Duodenal mucosa (tissue), 2 donors: ENCODE measurements around the gene INSC.
"Not testable (repeated sequence)": the region's sequence is repeated elsewhere in the genome, so short reads cannot be mapped to it uniquely, and the experiment has no call there.

Experiments used
- H3K27ac ChIP-seq: one replicate; pipeline ENCODE4 v1.7.0; 2013; ENCODE audit warnings: low read depth, low read length
- H3K27me3 ChIP-seq, 2 donors: one replicate each; pipeline ENCODE4 v1.7.0; 2013; ENCODE audit warnings: low read length in 2 of 2, control low read depth in 1 of 2; ENCODE audit not compliant: insufficient read depth in 2 of 2, control insufficient read depth in 1 of 2
- H3K36me3 ChIP-seq, 2 donors: one replicate each; pipeline ENCODE4 v1.7.0; 2013; ENCODE audit warnings: low read length in 2 of 2, control low read depth in 1 of 2; ENCODE audit not compliant: insufficient read depth in 2 of 2, control insufficient read depth in 1 of 2
- H3K4me1 ChIP-seq, 2 donors: one replicate each; pipeline ENCODE4 v1.7.0; 2013; ENCODE audit warnings: low read length in 2 of 2, control low read depth in 1 of 2; ENCODE audit not compliant: insufficient read depth in 2 of 2, control insufficient read depth in 1 of 2
- H3K4me3 ChIP-seq, 2 donors: one replicate each; pipeline ENCODE4 v1.7.0; 2013; ENCODE audit warnings: low read length in 2 of 2, low read depth in 1 of 2
- H3K9ac ChIP-seq, 2 donors: one replicate each; pipeline ENCODE4 v1.7.0; 2013; ENCODE audit warnings: low read length in 2 of 2, low read depth in 1 of 2
- H3K9me3 ChIP-seq, 2 donors: one replicate each; pipeline ENCODE4 v1.7.0; 2013; ENCODE audit warnings: low read length in 2 of 2, control low read depth in 1 of 2; ENCODE audit not compliant: control insufficient read depth in 1 of 2

Gene INSC, protein sequence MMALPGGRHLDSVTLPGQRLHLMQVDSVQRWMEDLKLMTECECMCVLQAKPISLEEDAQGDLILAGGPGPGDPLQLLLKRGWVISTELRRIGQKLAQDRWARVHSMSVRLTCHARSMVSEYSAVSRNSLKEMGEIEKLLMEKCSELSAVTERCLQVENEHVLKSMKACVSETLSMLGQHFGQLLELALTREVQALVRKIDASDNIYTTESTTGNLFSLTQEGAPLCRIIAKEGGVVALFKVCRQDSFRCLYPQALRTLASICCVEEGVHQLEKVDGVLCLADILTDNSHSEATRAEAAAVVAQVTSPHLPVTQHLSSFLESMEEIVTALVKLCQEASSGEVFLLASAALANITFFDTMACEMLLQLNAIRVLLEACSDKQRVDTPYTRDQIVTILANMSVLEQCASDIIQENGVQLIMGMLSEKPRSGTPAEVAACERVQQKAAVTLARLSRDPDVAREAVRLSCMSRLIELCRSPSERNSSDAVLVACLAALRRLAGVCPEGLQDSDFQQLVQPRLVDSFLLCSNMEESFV

DNA sequence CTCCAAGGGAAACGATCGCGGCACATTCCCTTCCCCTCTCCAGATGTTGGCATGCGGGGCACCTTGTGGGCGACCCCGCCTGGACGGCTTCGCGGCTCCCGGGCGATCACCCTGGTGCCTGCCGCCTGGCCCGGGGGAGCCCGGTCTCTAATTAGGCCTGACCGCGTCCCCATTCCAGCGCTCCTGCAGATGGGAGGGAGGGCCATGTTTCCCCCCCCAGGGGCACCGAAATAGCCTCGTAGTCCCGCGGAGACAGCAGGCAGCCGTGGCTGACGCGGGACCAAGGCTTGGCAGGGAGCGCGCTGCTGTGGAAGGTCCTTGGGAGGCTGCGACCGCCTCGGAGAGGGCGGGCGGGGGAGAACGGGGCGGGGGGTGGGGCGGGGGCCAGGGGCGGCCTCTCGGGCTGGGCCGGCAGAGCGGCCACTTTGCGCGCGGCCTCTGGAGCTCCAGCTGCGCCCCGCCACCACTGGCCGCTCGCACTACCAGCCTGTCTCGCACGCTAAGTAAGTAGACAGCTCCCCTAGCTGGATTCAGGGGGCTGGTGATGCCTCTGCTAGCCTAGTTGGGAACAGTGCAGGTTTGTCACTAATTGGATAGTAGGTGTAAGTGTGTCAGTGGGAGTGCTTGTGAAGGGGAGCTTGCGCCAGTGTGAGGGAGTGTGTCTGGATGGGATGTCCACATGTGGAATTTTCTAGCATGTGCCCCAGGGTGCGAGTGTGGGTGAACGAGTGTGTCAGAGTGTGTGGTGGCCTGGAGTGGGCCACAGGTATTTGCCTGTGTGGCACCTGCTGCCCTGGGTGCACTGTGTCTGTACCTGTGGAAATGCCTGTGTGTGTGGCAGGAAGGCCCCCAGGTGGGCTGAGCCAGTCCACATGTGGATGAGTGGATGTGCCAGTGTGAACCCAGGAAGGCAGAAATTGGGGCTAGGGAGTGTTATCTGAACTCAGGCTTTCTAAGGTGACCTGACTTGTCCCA is at the start of gene INSC:
INSC (plus strand) TSS at position 423 of the 975 bp plus-strand sequence. CDS start 34,252 bp downstream, outside the sequence.
- Histone ChIP-seq H3K9me3 (no peaks in the 10 kb centered on the region), H3K4me1 (peaks cover 0 to 4% of the 10 kb centered on the region in 2 donors), H3K4me3 (peak within 1 kb of the TSS; percentile 53), H3K9ac (no peak within 1 kb of the TSS), H3K36me3 (no peaks in the 10 kb centered on the region), H3K27ac (no peak within 1 kb of the TSS), H3K27me3 (peaks cover 14 to 17% of the 10 kb centered on the region in 2 donors)

GRCh38 chr11:15069751-15070150 is 45.0 kb upstream of the INSC start:
- H3K4me3 ChIP-seq, H3K27ac ChIP-seq, H3K9me3 ChIP-seq, H3K36me3 ChIP-seq, H3K9ac ChIP-seq: not testable (repeated sequence)
- H3K27me3 ChIP-seq: peaks cover 25% of the 10 kb centered on the region in 2 donors
- H3K4me1 ChIP-seq: peaks cover 13 to 16% of the 10 kb centered on the region in 2 donors

GRCh38 chr11:15071556-15072255 is 43.0 kb upstream of the INSC start:
- H3K9me3 ChIP-seq: peaks cover 0 to 2% of the 10 kb centered on the region in 2 donors
- no peaks in the 10 kb centered on the region for H3K36me3 ChIP-seq
- peaks cover 14 to 17% of the 10 kb centered on the region in 2 donors for H3K4me1 ChIP-seq
- peaks cover 25% of the 10 kb centered on the region in 2 donors for H3K27me3 ChIP-seq
- H3K9ac ChIP-seq: no peak overlapping the region
- no peak overlapping the region for H3K27ac ChIP-seq
- no peak overlapping the region for H3K4me3 ChIP-seq

GRCh38 chr11:15072551-15073143 is 42.1 kb upstream of the INSC start:
- Histone ChIP-seq H3K4me1 (peaks cover 14 to 17% of the 10 kb centered on the region in 2 donors), H3K4me3 (no peak overlapping the region), H3K27me3 (peaks cover 25% of the 10 kb centered on the region in 2 donors), H3K36me3 (no peaks in the 10 kb centered on the region), H3K9me3 (peaks cover 0 to 2% of the 10 kb centered on the region in 2 donors), H3K27ac (no peak overlapping the region), H3K9ac (no peak overlapping the region)

DNA sequence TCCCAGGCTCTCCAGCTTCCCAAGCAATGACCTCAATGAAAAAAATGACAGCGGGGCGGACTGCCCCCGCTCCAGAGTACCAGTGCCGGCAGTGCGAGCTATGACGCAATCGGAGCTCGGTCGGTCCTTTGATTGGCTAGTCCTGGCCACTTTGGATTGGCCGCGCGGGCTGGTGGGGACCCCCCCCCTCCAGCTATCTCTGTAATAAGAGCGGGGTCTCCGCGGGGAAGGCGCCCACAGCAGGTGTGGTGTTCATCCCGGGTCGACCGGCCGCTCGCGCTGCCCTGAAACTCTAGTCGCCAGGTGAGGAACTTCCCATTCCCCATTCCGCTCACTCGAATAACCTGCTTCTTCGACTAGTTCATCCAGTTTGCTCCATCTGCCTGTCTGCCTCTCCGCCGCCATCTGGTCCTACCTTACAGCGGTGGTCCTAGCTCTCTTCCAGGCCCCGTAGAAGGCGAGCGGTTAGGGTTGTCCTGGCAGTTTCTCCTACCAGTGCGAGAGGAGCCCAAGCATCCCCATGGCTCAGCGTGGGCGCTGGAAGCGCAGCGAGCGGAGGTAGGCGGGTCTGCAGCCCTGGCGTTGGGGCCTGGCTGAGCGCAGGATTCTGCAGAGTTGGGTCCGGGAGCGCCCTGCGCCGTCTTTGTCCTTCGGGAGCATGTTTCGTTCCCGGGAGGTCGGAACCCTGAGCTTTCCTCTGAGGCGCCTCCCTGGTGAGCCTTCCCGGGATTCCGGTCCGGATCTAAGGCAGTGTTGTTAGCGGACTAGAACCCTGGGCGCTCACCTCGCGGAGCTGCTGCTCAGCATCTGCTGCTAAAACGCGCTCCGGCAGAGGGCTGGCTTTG is 41.1 kb upstream of the INSC start, which contains the start of gene CALCB:
CALCB (plus strand) TSS at position 233 of the 845 bp plus-strand sequence. CDS start 1,126 bp downstream, outside the sequence.
- peak within 1 kb of the TSS; percentile 58 to 60 for H3K4me3 ChIP-seq
- no peak within 1 kb of the TSS for H3K9ac ChIP-seq
- H3K9me3 ChIP-seq: peaks cover 0 to 2% of the 10 kb centered on the region in 2 donors
- peaks cover 14 to 17% of the 10 kb centered on the region in 2 donors for H3K4me1 ChIP-seq
- no peak within 1 kb of the TSS for H3K27ac ChIP-seq
- no peaks in the 10 kb centered on the region for H3K36me3 ChIP-seq
- peaks cover 25% of the 10 kb centered on the region in 2 donors for H3K27me3 ChIP-seq

- Histone ChIP-seq H3K27me3 (peaks cover 25% of the 10 kb centered on the region in 2 donors), H3K36me3 (no peaks in the 10 kb centered on the region), H3K4me3 (peak overlapping the region; percentile 58 to 60), H3K27ac (no peak overlapping the region), H3K9ac (no peak overlapping the region), H3K4me1 (peaks cover 14 to 17% of the 10 kb centered on the region in 2 donors), H3K9me3 (peaks cover 0 to 2% of the 10 kb centered on the region in 2 donors)
These were observed 40.2 kb upstream of the INSC start for GRCh38 chr11:15074206-15075161.

GRCh38 chr11:15075162-15075526 is 39.6 kb upstream of the INSC start:
- peaks cover 0 to 2% of the 10 kb centered on the region in 2 donors for H3K9me3 ChIP-seq
- H3K9ac ChIP-seq: no peak overlapping the region
- H3K4me3 ChIP-seq: no peak overlapping the region
- H3K36me3 ChIP-seq: no peaks in the 10 kb centered on the region
- H3K27me3 ChIP-seq: peaks cover 25% of the 10 kb centered on the region in 2 donors
- peaks cover 14 to 17% of the 10 kb centered on the region in 2 donors for H3K4me1 ChIP-seq
- H3K27ac ChIP-seq: no peak overlapping the region

GRCh38 chr11:15091175-15091574 is 23.5 kb upstream of the INSC start:
- H3K4me3 ChIP-seq: no peak overlapping the region
- no peaks in the 10 kb centered on the region for H3K36me3 ChIP-seq
- H3K4me1 ChIP-seq: no peaks in the 10 kb centered on the region
- H3K27ac ChIP-seq: no peak overlapping the region
- no peaks in the 10 kb centered on the region for H3K9me3 ChIP-seq
- no peak overlapping the region for H3K9ac ChIP-seq
- no peaks in the 10 kb centered on the region for H3K27me3 ChIP-seq
